Keratinocyte (primary cell): Measurements from ENCODE around the gene STPG2. TPM values are rescaled to one million over a fixed set of nuclear protein-coding genes. Genes with fewer than 3 reads are reported as not detected.
A peak's percentile ranks its signal among the peaks of the same experiment; 100 is the strongest.

Source experiments
- DNase-seq: peaks from one replicate; pipeline ENCODE4 v3.0.0-alpha.2; 2011; ENCODE audit warnings: low read depth, missing footprints, low spot score
- FAIRE-seq: peaks from 2 replicates; lab custom pipeline; 2011; peaks lifted over from hg19 to GRCh38; lab: Jason Lieb, UNC
- H2AFZ ChIP-seq: 2 replicates; pipeline ENCODE4 v1.6.0; 2012; ENCODE audit warnings: low read length, control low read depth, inconsistent platforms; ENCODE audit not compliant: control insufficient read depth
- H3K27ac ChIP-seq: 2 replicates; pipeline ENCODE4 v1.5.1; 2011; ENCODE audit warnings: low read length; ENCODE audit not compliant: control insufficient read depth, insufficient read depth
- H3K27me3 ChIP-seq: 3 replicates; pipeline ENCODE4 v1.6.0; 2011; ENCODE audit warnings: low read length; ENCODE audit not compliant: control insufficient read depth, insufficient read depth; ENCODE audit errors: extremely low read depth
- H3K36me3 ChIP-seq, 2 experiments: 2 replicates in 1 of 2; 3 replicates in 1 of 2; pipeline ENCODE4 v1.5.1; 2011; ENCODE audit warnings: low read length in 2 of 2, mild to moderate bottlenecking in 1 of 2; ENCODE audit not compliant: control insufficient read depth in 2 of 2, insufficient read depth in 2 of 2; ENCODE audit errors: extremely low read depth in 1 of 2
- H3K4me1 ChIP-seq: 3 replicates; pipeline ENCODE4 v1.5.1; 2011; ENCODE audit warnings: low read length; ENCODE audit not compliant: control insufficient read depth, insufficient read depth; ENCODE audit errors: extremely low read depth
- H3K4me2 ChIP-seq: 3 replicates; pipeline ENCODE4 v1.6.0; 2011; ENCODE audit warnings: low read depth, low read length; ENCODE audit not compliant: control insufficient read depth, insufficient read depth; ENCODE audit errors: extremely low read depth
- H3K4me3 ChIP-seq, 3 experiments: fragments of 200-600 bp in 1 of 3; sonication (generic) in 1 of 3; 2 replicates in 2 of 3; 3 replicates in 1 of 3; pipeline ENCODE4 v1.5.1; 2011 to 2016; ENCODE audit warnings: low read length in 3 of 3, mild to moderate bottlenecking in 3 of 3, control low read depth in 2 of 3, inconsistent platforms in 1 of 3, low read depth in 1 of 3, mixed read lengths in 1 of 3, mixed run types in 1 of 3, moderate library complexity in 1 of 3; ENCODE audit not compliant: control insufficient read depth in 2 of 3, insufficient read depth in 2 of 3; ENCODE audit errors: extremely low read depth in 1 of 3
- H3K79me2 ChIP-seq: 2 replicates; pipeline ENCODE4 v1.6.0; 2012; ENCODE audit warnings: low read length; ENCODE audit not compliant: control insufficient read depth, insufficient read depth
- H3K9ac ChIP-seq: 3 replicates; pipeline ENCODE4 v1.6.0; 2011; ENCODE audit warnings: low read length; ENCODE audit not compliant: control insufficient read depth, insufficient read depth; ENCODE audit errors: extremely low read depth
- H3K9me1 ChIP-seq: 3 replicates; pipeline ENCODE4 v1.6.0; 2011; ENCODE audit warnings: low read length; ENCODE audit not compliant: control insufficient read depth, insufficient read depth; ENCODE audit errors: extremely low read depth
- H3K9me3 ChIP-seq: 2 replicates; pipeline ENCODE4 v1.5.1; 2012; ENCODE audit warnings: low read depth, low read length; ENCODE audit not compliant: control insufficient read depth
- H4K20me1 ChIP-seq: 3 replicates; pipeline ENCODE4 v1.6.0; 2011; ENCODE audit warnings: low read length; ENCODE audit not compliant: control insufficient read depth, insufficient read depth; ENCODE audit errors: extremely low read depth
- EZH2 ChIP-seq: IDR thresholded peaks from one replicate; pipeline ENCODE4 v1.6.1; 2012; ENCODE audit warnings: inconsistent platforms, mild to moderate bottlenecking, low read length, moderate library complexity
- dilution Hi-C: fragments of 300-500 bp; cut with MboI; formaldehyde crosslinking; loops from one replicate; pipeline ENCODE4 v1.7.0; 2020; ENCODE audit warnings: low sequenced_read_pairs; ENCODE audit not compliant: extremely low pct_ligation_motif_present
- polyA plus RNA-seq, 5 experiments: library from polyadenylated mRNA; depleted of rRNA in 3 of 5; stranded (reverse) in 3 of 5; stranded (forward) in 1 of 5; unstranded in 1 of 5; fragments of >200 nt; gene quantifications; 1 replicate in 1 of 5; 2 replicates in 3 of 5; 3 replicates in 1 of 5; pipeline versions ENCODE4 v1.2.1 to v1.2.3, GENCODE V29; 2011 to 2012; ENCODE audit warnings: missing spikeins in 2 of 5, low read depth in 1 of 5, low replicate concordance in 1 of 5
- TF ChIP-seq, protein P1 (sequence below), 3 experiments: IDR thresholded peaks in 1 of 3; conservative IDR thresholded peaks in 1 of 3; optimal IDR thresholded peaks in 1 of 3; 2 replicates in 2 of 3; 3 replicates in 1 of 3; pipeline versions ENCODE3 to v1.5.1; 2011; ENCODE audit warnings: low read length in 3 of 3, mild to moderate bottlenecking in 3 of 3, moderate library complexity in 2 of 3, control low read depth in 1 of 3, inconsistent platforms in 1 of 3; ENCODE audit not compliant: insufficient read depth in 2 of 3; ENCODE audit errors: extremely low read depth in 1 of 3

STPG2 gene
- polyA plus RNA-seq, 1 donor (not counting 4 experiments of a cell fraction or from before 2014, with no cell fraction given): 0.07 TPM

DNA sequence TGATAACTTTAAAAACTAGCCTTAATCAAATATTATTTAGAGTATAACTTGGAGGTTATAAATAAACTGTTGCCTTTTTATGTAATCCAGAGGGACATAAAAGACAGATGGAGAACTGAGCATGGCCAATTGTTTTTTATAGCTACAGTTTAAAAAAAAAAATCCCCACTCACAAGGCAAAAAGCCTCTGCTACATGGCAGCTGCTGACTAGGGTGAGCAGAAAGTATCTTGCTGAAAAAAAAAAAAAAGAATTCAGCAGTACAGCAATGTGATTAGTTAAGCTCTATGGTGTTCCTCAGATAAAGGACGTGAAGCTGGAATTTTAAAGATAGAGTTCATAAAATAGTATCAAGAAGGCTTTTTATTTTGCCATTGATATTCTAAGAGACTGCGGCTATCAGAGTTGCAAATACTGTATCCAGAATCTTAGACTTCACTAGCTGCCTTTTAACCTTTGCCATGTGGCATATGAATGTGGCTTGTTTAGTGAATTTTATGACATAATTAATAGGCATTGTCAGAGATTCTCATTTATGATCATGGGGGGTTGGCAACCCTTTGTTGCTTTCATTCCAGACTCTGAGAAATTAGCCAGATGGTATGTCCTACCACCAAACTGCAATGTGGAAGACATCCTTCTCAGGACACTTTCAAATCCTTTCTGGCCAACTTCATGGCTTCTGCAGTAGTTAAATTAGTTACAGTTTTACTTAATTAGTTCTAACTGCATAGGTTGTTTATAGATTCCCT lies 498.0 kb downstream of the STPG2 start:
- H3K27ac ChIP-seq: no peak overlapping the region
- H3K9ac ChIP-seq: no peak overlapping the region
- FAIRE-seq: no peak
- H3K9me3 ChIP-seq: no peaks in the 10 kb centered on the region
- H3K4me2 ChIP-seq: no peak overlapping the region
- no peaks in the 10 kb centered on the region for H3K36me3 ChIP-seq
- dilution Hi-C loops: no loop called here
- no peaks in the 10 kb centered on the region for H3K79me2 ChIP-seq
- H2AFZ ChIP-seq: no peak overlapping the region
- no peaks in the 10 kb centered on the region for H3K27me3 ChIP-seq
- H3K9me1 ChIP-seq: no peaks in the 10 kb centered on the region
- TF ChIP-seq, protein P1, sequence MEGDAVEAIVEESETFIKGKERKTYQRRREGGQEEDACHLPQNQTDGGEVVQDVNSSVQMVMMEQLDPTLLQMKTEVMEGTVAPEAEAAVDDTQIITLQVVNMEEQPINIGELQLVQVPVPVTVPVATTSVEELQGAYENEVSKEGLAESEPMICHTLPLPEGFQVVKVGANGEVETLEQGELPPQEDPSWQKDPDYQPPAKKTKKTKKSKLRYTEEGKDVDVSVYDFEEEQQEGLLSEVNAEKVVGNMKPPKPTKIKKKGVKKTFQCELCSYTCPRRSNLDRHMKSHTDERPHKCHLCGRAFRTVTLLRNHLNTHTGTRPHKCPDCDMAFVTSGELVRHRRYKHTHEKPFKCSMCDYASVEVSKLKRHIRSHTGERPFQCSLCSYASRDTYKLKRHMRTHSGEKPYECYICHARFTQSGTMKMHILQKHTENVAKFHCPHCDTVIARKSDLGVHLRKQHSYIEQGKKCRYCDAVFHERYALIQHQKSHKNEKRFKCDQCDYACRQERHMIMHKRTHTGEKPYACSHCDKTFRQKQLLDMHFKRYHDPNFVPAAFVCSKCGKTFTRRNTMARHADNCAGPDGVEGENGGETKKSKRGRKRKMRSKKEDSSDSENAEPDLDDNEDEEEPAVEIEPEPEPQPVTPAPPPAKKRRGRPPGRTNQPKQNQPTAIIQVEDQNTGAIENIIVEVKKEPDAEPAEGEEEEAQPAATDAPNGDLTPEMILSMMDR (optimal IDR thresholded peaks at IDR 0.05 in 1 of 3, IDR thresholded peaks at IDR 0.05 in 1 of 3, conservative IDR thresholded peaks at IDR 0.05 in 1 of 3; ENCODE audit: extremely low read depth in 1 of 3, insufficient read depth in 2 of 3, low read length in 3 of 3): no peak
- TF ChIP-seq EZH2: no peak
- no peak overlapping the region for H3K4me3 ChIP-seq
- H3K4me1 ChIP-seq: peaks cover 3% of the 10 kb centered on the region
- DNase-seq: no peak
- H4K20me1 ChIP-seq: no peaks in the 10 kb centered on the region

DNA sequence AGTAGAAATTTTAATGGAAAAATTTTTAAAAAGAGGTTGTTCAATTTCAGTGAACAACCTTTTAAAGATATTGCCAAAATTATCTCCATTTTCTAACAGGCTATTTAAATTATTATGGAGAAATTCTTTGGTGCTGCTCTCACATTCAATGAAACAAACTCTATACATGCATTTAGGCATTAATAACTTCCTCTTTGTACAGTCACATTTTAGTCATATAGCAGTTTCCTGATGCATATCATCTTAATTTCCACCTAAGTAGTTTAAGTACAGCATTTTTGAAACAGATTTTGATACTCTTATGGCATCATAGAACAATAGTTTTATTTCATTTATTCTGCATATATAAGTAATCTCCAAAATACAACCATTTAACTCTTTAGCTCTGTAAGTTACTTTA lies 500.1 kb downstream of the STPG2 start:
- Histone ChIP-seq H3K4me2 (peak overlapping the region; percentile 17), H3K27ac (no peak overlapping the region), H3K9me3 (no peaks in the 10 kb centered on the region), H3K36me3 (no peaks in the 10 kb centered on the region), H4K20me1 (no peaks in the 10 kb centered on the region), H3K79me2 (no peaks in the 10 kb centered on the region), H3K4me3 (no peak overlapping the region), H3K9ac (no peak overlapping the region), H2AFZ (no peak overlapping the region), H3K27me3 (no peaks in the 10 kb centered on the region), H3K4me1 (peaks cover 3% of the 10 kb centered on the region), H3K9me1 (no peaks in the 10 kb centered on the region)
- no peak for DNase-seq
- no peak for FAIRE-seq
- TF ChIP-seq, protein P1 (optimal IDR thresholded peaks at IDR 0.05 in 1 of 3, IDR thresholded peaks at IDR 0.05 in 1 of 3, conservative IDR thresholded peaks at IDR 0.05 in 1 of 3; ENCODE audit: extremely low read depth in 1 of 3, insufficient read depth in 2 of 3, low read length in 3 of 3): no peak
- TF ChIP-seq EZH2: no peak
- dilution Hi-C loops: no loop called here
